Measurements from ENCODE around the gene MAGEC3. TPM values are rescaled to one million over a fixed set of nuclear protein-coding genes. Genes with fewer than 3 reads are reported as not detected.

MAGEC3 gene
- total and polyA plus RNA-seq, 10 of the 15 experiments (the other 5 are each of a cell fraction or from before 2014, with no cell fraction given) = not detected

- H3K36me3 ChIP-seq (ENCODE audit: control insufficient read depth in 2 of 2, insufficient read depth in 2 of 2, low read length in 1 of 2) = no peaks in the 10 kb centered on the region
- SMC1A ChIA-PET (ENCODE audit: uncharacterized antibody, unreplicated experiment) = no interaction called here
- no TSS peak for BruUV-seq (replicated peaks)
- POLR2A ChIA-PET = no interaction called here
- DNase-seq (ENCODE audit: low read depth, low spot score) (no peak), ATAC-seq (no peak), FAIRE-seq (no peak)
- H3K27me3 ChIP-seq (replicated peaks in 1 of 2; ENCODE audit: control insufficient read depth in 2 of 2, insufficient read depth in 2 of 2, low read length in 1 of 2) = no peaks in the 10 kb centered on the region
- no peaks in the 10 kb centered on the region for H3K79me2 ChIP-seq (ENCODE audit: control insufficient read depth, insufficient read depth, low read length)
- RAD21 ChIA-PET (ENCODE audit: unreplicated experiment) = no interaction called here
- TF ChIP-seq, protein P1, sequence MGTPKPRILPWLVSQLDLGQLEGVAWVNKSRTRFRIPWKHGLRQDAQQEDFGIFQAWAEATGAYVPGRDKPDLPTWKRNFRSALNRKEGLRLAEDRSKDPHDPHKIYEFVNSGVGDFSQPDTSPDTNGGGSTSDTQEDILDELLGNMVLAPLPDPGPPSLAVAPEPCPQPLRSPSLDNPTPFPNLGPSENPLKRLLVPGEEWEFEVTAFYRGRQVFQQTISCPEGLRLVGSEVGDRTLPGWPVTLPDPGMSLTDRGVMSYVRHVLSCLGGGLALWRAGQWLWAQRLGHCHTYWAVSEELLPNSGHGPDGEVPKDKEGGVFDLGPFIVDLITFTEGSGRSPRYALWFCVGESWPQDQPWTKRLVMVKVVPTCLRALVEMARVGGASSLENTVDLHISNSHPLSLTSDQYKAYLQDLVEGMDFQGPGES (IDR thresholded peaks at IDR 0.05) = no peak
- TF ChIP-seq MXI1 (IDR thresholded peaks at IDR 0.05; ENCODE audit: low read depth, low read length) = no peak
- no peak for TF ChIP-seq CREB1 (IDR thresholded peaks at IDR 0.05; ENCODE audit: low read depth)
- TF ChIP-seq, protein P2, sequence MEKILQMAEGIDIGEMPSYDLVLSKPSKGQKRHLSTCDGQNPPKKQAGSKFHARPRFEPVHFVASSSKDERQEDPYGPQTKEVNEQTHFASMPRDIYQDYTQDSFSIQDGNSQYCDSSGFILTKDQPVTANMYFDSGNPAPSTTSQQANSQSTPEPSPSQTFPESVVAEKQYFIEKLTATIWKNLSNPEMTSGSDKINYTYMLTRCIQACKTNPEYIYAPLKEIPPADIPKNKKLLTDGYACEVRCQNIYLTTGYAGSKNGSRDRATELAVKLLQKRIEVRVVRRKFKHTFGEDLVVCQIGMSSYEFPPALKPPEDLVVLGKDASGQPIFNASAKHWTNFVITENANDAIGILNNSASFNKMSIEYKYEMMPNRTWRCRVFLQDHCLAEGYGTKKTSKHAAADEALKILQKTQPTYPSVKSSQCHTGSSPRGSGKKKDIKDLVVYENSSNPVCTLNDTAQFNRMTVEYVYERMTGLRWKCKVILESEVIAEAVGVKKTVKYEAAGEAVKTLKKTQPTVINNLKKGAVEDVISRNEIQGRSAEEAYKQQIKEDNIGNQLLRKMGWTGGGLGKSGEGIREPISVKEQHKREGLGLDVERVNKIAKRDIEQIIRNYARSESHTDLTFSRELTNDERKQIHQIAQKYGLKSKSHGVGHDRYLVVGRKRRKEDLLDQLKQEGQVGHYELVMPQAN (conservative IDR thresholded peaks at IDR 0.05) = no peak
- CTCF ChIA-PET = no interaction called here
- no peak within 1 kb of the TSS for H3K4me2 ChIP-seq (ENCODE audit: control insufficient read depth, insufficient read depth)
- no peaks in the 10 kb centered on the region for H4K20me1 ChIP-seq (ENCODE audit: control insufficient read depth, insufficient read depth)
- no peak within 1 kb of the TSS for H3K27ac ChIP-seq (ENCODE audit: control insufficient read depth, insufficient read depth)
- no peak within 1 kb of the TSS for H3K9ac ChIP-seq (ENCODE audit: control insufficient read depth, insufficient read depth, low read length)
- H3K4me3 ChIP-seq = no peak within 1 kb of the TSS
- no peak within 1 kb of the TSS for H2AFZ ChIP-seq (ENCODE audit: control insufficient read depth, low read depth, low read length)
- intact Hi-C loops (cut with micrococcal nuclease; ENCODE audit: unreplicated experiment) = no loop called here
- WGBS (ENCODE audit: insufficient coverage, insufficient replicate concordance, low lambda C conversion rate, missing lambda C conversion rate) = 57% methylated on average over 17 of the region's 25 CpGs
- no peaks in the 10 kb centered on the region for H3K9me3 ChIP-seq (replicated peaks; ENCODE audit: control insufficient read depth, insufficient read depth, low read length)
- in situ Hi-C loops (cut with MboI) = no loop called here
- no peaks in the 10 kb centered on the region for H3K4me1 ChIP-seq (ENCODE audit: control insufficient read depth, insufficient read depth, low read length)
Measured at GRCh38 chrX:141903400-141904155, 65.5 kb downstream of the MAGEC3 start, which contains the start of gene MAGEC1. MAGEC1 (plus strand) TSS chrX:141903894; CDS start chrX:141905073, 1,179 bp downstream.

All from GM12878 (cell line).